SU-DHL-6 (cell line): Measurements from ENCODE around the gene BLOC1S1.

Experiments
- H2AFZ ChIP-seq: fragments of 200-600 bp; sonication (generic); 2 replicates; pipeline ENCODE4 v1.6.1; 2014; ENCODE audit warnings: low read depth, mild to moderate bottlenecking, moderate library complexity, mixed read lengths, antibody characterized with exemption, low read length; ENCODE audit not compliant: severe bottlenecking
- H3F3A ChIP-seq: fragments of 200-600 bp; shearing (Covaris generic); 2 replicates; pipeline ENCODE4 v1.6.0; 2016; ENCODE audit warnings: antibody characterized with exemption, mild to moderate bottlenecking; ENCODE audit not compliant: insufficient read depth
- H3K27ac ChIP-seq: fragments of 200-600 bp; sonication (generic); 2 replicates; pipeline ENCODE4 v1.5.1; 2016; ENCODE audit warnings: low read depth, mild to moderate bottlenecking, low read length, moderate library complexity, mixed read lengths
- H3K27me3 ChIP-seq: fragments of 200-600 bp; sonication (generic), shearing (Covaris generic); 2 replicates; pipeline ENCODE4 v1.6.0; 2014; ENCODE audit warnings: mild to moderate bottlenecking, low read length
- H3K36me3 ChIP-seq: fragments of 200-600 bp; sonication (generic); 2 replicates; pipeline ENCODE4 v1.6.1; 2014; ENCODE audit warnings: mild to moderate bottlenecking, low read length, mixed read lengths
- H3K4me2 ChIP-seq: fragments of 300-600, 200-600 bp; shearing (Covaris generic), sonication (generic); 2 replicates; pipeline ENCODE4 v1.6.0; 2014; ENCODE audit warnings: low read length, low read depth, mild to moderate bottlenecking; ENCODE audit not compliant: poor library complexity, severe bottlenecking
- H3K4me3 ChIP-seq: fragments of 200-600 bp; sonication (generic); 2 replicates; pipeline ENCODE4 v1.5.1; 2014; ENCODE audit warnings: antibody characterized with exemption, low read length, mild to moderate bottlenecking, mixed read lengths; ENCODE audit not compliant: insufficient read depth, poor library complexity, severe bottlenecking
- H3K79me2 ChIP-seq: fragments of 200-600 bp; sonication (generic); 2 replicates; pipeline ENCODE4 v1.6.1; 2014; ENCODE audit warnings: mild to moderate bottlenecking, low read length, moderate library complexity; ENCODE audit not compliant: insufficient read depth
- H3K9ac ChIP-seq: fragments of 200-600 bp; sonication (generic); 2 replicates; pipeline ENCODE4 v1.7.0; 2014; ENCODE audit warnings: mild to moderate bottlenecking, low read length
- H3K9me2 ChIP-seq: fragments of 200-600 bp; sonication (generic); replicated peaks from 2 replicates; pipeline ENCODE4 v1.6.1; 2014; ENCODE audit warnings: low read length; ENCODE audit not compliant: insufficient read depth
- H3K9me3 ChIP-seq: fragments of 200-600 bp; sonication (generic); 2 replicates; pipeline ENCODE4 v1.6.1; 2014; ENCODE audit warnings: low read length, mixed read lengths; ENCODE audit not compliant: insufficient read depth
- H4K20me1 ChIP-seq: fragments of 200-600 bp; sonication (generic); 2 replicates; pipeline ENCODE4 v1.6.1; 2014; ENCODE audit warnings: low read depth, mild to moderate bottlenecking, antibody characterized with exemption, low read length, moderate library complexity, mixed read lengths
- EZH2phosphoT487 ChIP-seq: fragments of 200-600 bp; sonication (generic), shearing (Covaris generic); conservative IDR thresholded peaks from 2 replicates; pipeline ENCODE4 v1.6.1; 2018; ENCODE audit warnings: mild to moderate bottlenecking, antibody characterized with exemption, low read length, moderate library complexity, mixed read lengths
- TF ChIP-seq, protein P1 (sequence below): fragments of 200-600 bp; sonication (generic); IDR thresholded peaks from one replicate; pipeline ENCODE4 v1.5.1; 2017; ENCODE audit warnings: antibody characterized with exemption, mild to moderate bottlenecking, low read length, moderate library complexity; ENCODE audit not compliant: insufficient read depth, poor library complexity, severe bottlenecking

BLOC1S1 gene

DNA sequence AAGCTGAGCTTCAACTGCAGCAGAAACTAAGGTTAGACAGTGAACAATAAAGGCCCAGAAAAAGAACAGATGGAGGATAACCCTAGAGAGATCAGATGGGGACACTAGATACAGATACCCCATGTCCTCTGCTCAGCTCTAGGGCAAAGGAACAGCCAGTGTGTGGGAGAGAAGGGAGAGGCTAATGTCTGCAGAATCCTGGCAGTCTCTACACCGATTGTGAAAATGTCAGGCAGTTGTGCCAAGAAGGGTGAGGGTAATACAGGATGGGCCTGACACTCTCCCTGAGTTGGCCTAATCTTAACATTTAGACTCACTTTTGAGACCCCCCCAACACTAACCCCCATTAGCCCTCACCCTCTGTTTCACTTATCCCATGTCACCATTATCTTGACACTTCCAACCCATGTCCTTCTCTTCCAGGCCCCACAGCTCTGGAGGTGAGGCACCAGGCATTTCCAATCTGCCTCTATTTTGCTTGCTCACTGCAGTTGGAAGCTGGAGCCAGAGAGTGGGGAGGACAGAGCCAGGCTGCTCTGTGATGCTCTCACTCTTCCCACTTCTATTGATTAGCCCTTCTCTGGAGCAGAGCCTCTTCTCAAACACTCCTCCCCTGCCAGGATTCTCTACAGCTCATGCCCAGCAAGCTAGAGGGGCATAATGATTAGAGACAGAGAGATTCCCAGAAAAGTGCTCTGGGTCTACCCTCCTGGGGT lies 3.0 kb upstream of the BLOC1S1 start:
- Histone ChIP-seq H3K9me3 (no peaks in the 10 kb centered on the region), H3K27ac (no peak overlapping the region), H3K4me2 (no peak overlapping the region), H2AFZ (no peak overlapping the region), H4K20me1 (no peaks in the 10 kb centered on the region), H3K9me2 (no peaks in the 10 kb centered on the region), H3K9ac (no peak overlapping the region), H3K36me3 (no peaks in the 10 kb centered on the region), H3K79me2 (no peaks in the 10 kb centered on the region), H3F3A (no peaks in the 10 kb centered on the region), H3K27me3 (no peaks in the 10 kb centered on the region), H3K4me3 (no peak overlapping the region)
- no peak for TF ChIP-seq EZH2phosphoT487
- TF ChIP-seq, protein P1, sequence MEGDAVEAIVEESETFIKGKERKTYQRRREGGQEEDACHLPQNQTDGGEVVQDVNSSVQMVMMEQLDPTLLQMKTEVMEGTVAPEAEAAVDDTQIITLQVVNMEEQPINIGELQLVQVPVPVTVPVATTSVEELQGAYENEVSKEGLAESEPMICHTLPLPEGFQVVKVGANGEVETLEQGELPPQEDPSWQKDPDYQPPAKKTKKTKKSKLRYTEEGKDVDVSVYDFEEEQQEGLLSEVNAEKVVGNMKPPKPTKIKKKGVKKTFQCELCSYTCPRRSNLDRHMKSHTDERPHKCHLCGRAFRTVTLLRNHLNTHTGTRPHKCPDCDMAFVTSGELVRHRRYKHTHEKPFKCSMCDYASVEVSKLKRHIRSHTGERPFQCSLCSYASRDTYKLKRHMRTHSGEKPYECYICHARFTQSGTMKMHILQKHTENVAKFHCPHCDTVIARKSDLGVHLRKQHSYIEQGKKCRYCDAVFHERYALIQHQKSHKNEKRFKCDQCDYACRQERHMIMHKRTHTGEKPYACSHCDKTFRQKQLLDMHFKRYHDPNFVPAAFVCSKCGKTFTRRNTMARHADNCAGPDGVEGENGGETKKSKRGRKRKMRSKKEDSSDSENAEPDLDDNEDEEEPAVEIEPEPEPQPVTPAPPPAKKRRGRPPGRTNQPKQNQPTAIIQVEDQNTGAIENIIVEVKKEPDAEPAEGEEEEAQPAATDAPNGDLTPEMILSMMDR: no peak

DNA sequence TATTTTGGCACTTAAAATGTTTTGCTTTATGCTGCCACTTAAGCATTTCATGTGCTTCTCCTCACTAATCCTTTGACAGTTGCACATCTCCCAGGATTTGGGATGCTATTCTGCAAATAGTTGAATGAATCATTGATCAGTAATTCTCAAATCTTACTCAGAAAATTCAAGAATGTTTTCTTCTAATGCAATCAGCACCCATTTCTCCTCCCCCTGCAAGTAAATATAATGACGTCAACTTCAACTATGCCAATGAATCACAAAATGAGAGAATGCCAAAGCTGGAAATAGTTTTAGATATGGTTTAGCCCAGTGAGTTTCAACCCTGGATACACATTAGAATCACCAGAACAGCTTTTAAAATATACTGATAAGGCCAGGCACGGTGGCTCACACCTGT lies 2.1 kb upstream of the BLOC1S1 start:
- no peaks in the 10 kb centered on the region for H3K9me2 ChIP-seq
- H3K9ac ChIP-seq: no peak overlapping the region
- H4K20me1 ChIP-seq: no peaks in the 10 kb centered on the region
- H3K27me3 ChIP-seq: no peaks in the 10 kb centered on the region
- no peaks in the 10 kb centered on the region for H3K79me2 ChIP-seq
- no peaks in the 10 kb centered on the region for H3F3A ChIP-seq
- H3K9me3 ChIP-seq: no peaks in the 10 kb centered on the region
- no peak overlapping the region for H2AFZ ChIP-seq
- no peak for TF ChIP-seq EZH2phosphoT487
- no peak overlapping the region for H3K4me2 ChIP-seq
- no peak overlapping the region for H3K4me3 ChIP-seq
- H3K36me3 ChIP-seq: no peaks in the 10 kb centered on the region
- no peak overlapping the region for H3K27ac ChIP-seq

DNA sequence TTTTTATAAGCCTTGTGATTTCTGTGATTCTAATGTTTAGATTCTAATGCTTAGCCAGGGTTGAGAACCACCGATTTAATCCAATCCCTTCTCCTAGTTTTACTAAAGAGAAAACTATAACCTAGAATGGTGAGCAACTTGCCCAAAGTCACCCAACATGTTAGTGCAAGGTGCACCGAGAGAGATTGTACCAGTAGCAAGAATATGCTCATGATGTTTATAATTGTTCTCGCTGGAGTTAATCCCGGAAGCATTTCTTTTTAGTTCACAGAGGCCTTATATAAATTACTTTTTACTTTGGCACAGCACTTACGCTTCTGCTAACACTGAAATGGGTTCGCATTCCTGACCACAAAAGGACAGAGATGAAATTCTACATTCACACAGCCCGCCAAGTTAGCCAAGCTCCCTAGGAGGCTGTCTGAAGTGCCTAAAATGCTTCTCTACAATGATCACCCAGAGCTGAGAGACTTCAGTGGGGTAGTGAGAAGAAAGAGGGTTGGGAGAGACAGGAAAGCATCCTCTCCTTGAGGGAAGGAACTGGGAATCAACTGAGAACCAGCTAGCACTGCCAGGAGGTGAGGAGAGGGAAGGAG lies 579 bp upstream of the BLOC1S1 start:
- no peak for TF ChIP-seq EZH2phosphoT487
- TF ChIP-seq, protein P1: no peak
- H3K9me3 ChIP-seq: no peaks in the 10 kb centered on the region
- no peaks in the 10 kb centered on the region for H3F3A ChIP-seq
- no peaks in the 10 kb centered on the region for H3K9me2 ChIP-seq
- no peaks in the 10 kb centered on the region for H4K20me1 ChIP-seq
- H2AFZ ChIP-seq: peak overlapping the region; percentile 88
- no peaks in the 10 kb centered on the region for H3K27me3 ChIP-seq
- peak overlapping the region; percentile 73 for H3K9ac ChIP-seq
- H3K36me3 ChIP-seq: no peaks in the 10 kb centered on the region
- H3K4me3 ChIP-seq: peak overlapping the region; percentile 86
- peak overlapping the region; percentile 74 for H3K4me2 ChIP-seq
- H3K27ac ChIP-seq: peak overlapping the region; percentile 85
- no peaks in the 10 kb centered on the region for H3K79me2 ChIP-seq

DNA sequence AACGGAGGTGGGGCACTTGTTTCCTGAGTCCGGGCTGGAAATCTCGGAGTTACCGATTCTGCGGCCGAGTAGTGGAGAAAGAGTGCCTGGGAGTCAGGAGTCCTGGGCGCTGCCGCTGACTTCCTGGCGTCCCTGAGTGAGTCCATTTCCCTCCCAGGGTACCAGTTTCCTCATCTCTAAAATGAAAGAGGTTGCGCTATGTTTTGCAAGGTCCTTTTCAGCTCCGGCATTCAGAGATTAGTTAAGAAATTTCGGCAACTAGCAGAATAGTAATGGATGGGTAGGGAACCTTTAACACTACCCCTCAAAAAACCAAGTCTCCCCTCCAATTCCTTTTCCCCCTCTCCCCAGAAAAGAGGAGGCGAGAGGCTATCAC lies 724 bp downstream of the BLOC1S1 start:
- Histone ChIP-seq H4K20me1 (no peaks in the 10 kb centered on the region), H3K4me2 (peak overlapping the region; percentile 74), H3K4me3 (peak overlapping the region; percentile 86), H3K9me2 (no peaks in the 10 kb centered on the region), H3K27ac (peak overlapping the region; percentile 85), H3K79me2 (no peaks in the 10 kb centered on the region), H3K9me3 (no peaks in the 10 kb centered on the region), H3K27me3 (no peaks in the 10 kb centered on the region), H3K36me3 (no peaks in the 10 kb centered on the region), H2AFZ (peak overlapping the region; percentile 88), H3K9ac (peak overlapping the region; percentile 73), H3F3A (no peaks in the 10 kb centered on the region)
- TF ChIP-seq, protein P1: no peak
- no peak for TF ChIP-seq EZH2phosphoT487
